ENCODE data around the gene E2F3.

Gene E2F3

DNA sequence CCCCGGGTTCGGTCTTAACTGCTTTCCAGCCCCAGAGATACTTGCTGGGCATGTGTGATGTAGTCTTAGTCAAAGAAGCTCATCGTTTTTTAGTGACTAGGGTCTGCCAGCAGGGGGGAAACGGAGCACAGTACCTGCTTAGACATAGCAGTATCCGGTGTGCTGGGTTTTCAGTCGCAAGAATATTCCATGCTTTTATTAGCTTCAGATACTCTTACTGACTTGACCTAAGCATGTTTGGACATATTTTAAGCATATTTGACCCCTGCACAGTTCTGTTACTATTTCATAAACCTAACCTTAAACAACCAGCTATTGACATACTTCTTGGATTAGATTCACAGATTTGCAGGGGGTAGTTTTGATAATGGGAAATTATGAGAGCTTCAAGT is 3.0 kb downstream of the E2F3 start:
- ChIA-PET CTCF (interaction anchor here (0.6 to 4.6 kb wide), 33 partner anchors 10 to 1655 kb away, joined by 3 to 30 read pairs (median 4); no protein-coding TSS in a partner anchor), POLR2A (interaction anchor here (0.8 to 1.8 kb wide), 11 partner anchors 9 to 1189 kb away, joined by 3 to 8 read pairs (median 5); partner anchors contain the start of gene SOX4)
- Histone ChIP-seq H3K9me3 (ENCODE audit: control insufficient read depth, insufficient read depth, low read depth, low read length) (no peaks in the 10 kb centered on the region), H3K27ac (ENCODE audit: extremely low read depth, low read depth, low read length) (peak overlapping the region; percentile 100), H3K4me1 (ENCODE audit: control insufficient read depth, insufficient read depth, low read length) (peaks cover 3% of the 10 kb centered on the region), H3K4me3 (ENCODE audit: low read depth, low read length) (peak overlapping the region; percentile 94), H3K36me3 (ENCODE audit: control insufficient read depth in 2 of 2, insufficient read depth in 1 of 2, low read length in 2 of 2) (peaks cover 7 to 29% of the 10 kb centered on the region in 2 experiments)
- TF ChIP-seq ZNF10 (tag by site-specific recombination; IDR thresholded peaks at IDR 0.05), result 0 out of 2 replicates have a peak, but pooled peaks have one; percentile 19
- TF ChIP-seq ZBTB17 (tag by site-specific recombination; IDR thresholded peaks at IDR 0.05), result no peak
- TF ChIP-seq ZNF202 (tag by site-specific recombination; IDR thresholded peaks at IDR 0.05; ENCODE audit: borderline replicate concordance), result no peak
- TF ChIP-seq RBAK (tag by site-specific recombination; IDR thresholded peaks at IDR 0.05), result no peak
- TF ChIP-seq KLF16 (tag by site-specific recombination; IDR thresholded peaks at IDR 0.05), result no peak
- TF ChIP-seq, protein P1, sequence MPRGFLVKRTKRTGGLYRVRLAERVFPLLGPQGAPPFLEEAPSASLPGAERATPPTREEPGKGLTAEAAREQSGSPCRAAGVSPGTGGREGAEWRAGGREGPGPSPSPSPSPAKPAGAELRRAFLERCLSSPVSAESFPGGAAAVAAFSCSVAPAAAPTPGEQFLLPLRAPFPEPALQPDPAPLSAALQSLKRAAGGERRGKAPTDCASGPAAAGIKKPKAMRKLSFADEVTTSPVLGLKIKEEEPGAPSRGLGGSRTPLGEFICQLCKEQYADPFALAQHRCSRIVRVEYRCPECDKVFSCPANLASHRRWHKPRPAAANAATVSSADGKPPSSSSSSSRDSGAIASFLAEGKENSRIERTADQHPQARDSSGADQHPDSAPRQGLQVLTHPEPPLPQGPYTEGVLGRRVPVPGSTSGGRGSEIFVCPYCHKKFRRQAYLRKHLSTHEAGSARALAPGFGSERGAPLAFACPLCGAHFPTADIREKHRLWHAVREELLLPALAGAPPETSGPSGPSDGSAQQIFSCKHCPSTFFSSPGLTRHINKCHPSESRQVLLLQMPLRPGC (tag by site-specific recombination; IDR thresholded peaks at IDR 0.05), result no peak
- TF ChIP-seq SALL2 (tag by site-specific recombination; IDR thresholded peaks at IDR 0.05; ENCODE audit: borderline replicate concordance), result no peak
- TF ChIP-seq, protein P2, sequence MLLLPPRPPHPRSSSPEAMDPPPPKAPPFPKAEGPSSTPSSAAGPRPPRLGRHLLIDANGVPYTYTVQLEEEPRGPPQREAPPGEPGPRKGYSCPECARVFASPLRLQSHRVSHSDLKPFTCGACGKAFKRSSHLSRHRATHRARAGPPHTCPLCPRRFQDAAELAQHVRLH (tag by site-specific recombination; IDR thresholded peaks at IDR 0.05), result no peak
- no peak for TF ChIP-seq HOXA7 (CRISPR knock-in tag; IDR thresholded peaks at IDR 0.05; ENCODE audit: borderline replicate concordance)
- TF ChIP-seq, protein P3, sequence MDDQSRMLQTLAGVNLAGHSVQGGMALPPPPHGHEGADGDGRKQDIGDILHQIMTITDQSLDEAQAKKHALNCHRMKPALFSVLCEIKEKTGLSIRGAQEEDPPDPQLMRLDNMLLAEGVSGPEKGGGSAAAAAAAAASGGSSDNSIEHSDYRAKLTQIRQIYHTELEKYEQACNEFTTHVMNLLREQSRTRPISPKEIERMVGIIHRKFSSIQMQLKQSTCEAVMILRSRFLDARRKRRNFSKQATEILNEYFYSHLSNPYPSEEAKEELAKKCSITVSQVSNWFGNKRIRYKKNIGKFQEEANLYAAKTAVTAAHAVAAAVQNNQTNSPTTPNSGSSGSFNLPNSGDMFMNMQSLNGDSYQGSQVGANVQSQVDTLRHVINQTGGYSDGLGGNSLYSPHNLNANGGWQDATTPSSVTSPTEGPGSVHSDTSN (CRISPR knock-in tag; IDR thresholded peaks at IDR 0.05), result no peak
- no peak for TF ChIP-seq ZEB2 (tag by site-specific recombination; IDR thresholded peaks at IDR 0.05)
- TF ChIP-seq ZNF211 (tag by site-specific recombination; IDR thresholded peaks at IDR 0.05; ENCODE audit: low read depth), result no peak
- TF ChIP-seq, protein P4, sequence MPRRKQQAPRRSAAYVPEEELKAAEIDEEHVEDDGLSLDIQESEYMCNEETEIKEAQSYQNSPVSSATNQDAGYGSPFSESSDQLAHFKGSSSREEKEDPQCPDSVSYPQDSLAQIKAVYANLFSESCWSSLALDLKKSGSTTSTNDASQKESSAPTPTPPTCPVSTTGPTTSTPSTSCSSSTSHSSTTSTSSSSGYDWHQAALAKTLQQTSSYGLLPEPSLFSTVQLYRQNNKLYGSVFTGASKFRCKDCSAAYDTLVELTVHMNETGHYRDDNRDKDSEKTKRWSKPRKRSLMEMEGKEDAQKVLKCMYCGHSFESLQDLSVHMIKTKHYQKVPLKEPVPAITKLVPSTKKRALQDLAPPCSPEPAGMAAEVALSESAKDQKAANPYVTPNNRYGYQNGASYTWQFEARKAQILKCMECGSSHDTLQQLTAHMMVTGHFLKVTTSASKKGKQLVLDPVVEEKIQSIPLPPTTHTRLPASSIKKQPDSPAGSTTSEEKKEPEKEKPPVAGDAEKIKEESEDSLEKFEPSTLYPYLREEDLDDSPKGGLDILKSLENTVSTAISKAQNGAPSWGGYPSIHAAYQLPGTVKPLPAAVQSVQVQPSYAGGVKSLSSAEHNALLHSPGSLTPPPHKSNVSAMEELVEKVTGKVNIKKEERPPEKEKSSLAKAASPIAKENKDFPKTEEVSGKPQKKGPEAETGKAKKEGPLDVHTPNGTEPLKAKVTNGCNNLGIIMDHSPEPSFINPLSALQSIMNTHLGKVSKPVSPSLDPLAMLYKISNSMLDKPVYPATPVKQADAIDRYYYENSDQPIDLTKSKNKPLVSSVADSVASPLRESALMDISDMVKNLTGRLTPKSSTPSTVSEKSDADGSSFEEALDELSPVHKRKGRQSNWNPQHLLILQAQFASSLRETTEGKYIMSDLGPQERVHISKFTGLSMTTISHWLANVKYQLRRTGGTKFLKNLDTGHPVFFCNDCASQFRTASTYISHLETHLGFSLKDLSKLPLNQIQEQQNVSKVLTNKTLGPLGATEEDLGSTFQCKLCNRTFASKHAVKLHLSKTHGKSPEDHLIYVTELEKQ (tag by site-specific recombination; IDR thresholded peaks at IDR 0.05; ENCODE audit: borderline replicate concordance), result no peak
- TF ChIP-seq ZFP41 (tag by site-specific recombination; IDR thresholded peaks at IDR 0.05; ENCODE audit: borderline replicate concordance), result no peak
- no peak for TF ChIP-seq ZNF239 (tag by site-specific recombination; IDR thresholded peaks at IDR 0.05)
- TF ChIP-seq, protein P5, sequence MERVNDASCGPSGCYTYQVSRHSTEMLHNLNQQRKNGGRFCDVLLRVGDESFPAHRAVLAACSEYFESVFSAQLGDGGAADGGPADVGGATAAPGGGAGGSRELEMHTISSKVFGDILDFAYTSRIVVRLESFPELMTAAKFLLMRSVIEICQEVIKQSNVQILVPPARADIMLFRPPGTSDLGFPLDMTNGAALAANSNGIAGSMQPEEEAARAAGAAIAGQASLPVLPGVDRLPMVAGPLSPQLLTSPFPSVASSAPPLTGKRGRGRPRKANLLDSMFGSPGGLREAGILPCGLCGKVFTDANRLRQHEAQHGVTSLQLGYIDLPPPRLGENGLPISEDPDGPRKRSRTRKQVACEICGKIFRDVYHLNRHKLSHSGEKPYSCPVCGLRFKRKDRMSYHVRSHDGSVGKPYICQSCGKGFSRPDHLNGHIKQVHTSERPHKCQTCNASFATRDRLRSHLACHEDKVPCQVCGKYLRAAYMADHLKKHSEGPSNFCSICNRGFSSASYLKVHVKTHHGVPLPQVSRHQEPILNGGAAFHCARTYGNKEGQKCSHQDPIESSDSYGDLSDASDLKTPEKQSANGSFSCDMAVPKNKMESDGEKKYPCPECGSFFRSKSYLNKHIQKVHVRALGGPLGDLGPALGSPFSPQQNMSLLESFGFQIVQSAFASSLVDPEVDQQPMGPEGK (tag by site-specific recombination; IDR thresholded peaks at IDR 0.05), result no peak
- TF ChIP-seq ZNF501 (tag by site-specific recombination; IDR thresholded peaks at IDR 0.05), result no peak
- TF ChIP-seq ZNF266 (tag by site-specific recombination; IDR thresholded peaks at IDR 0.05; ENCODE audit: low read depth), result no peak
- TF ChIP-seq, protein P6, sequence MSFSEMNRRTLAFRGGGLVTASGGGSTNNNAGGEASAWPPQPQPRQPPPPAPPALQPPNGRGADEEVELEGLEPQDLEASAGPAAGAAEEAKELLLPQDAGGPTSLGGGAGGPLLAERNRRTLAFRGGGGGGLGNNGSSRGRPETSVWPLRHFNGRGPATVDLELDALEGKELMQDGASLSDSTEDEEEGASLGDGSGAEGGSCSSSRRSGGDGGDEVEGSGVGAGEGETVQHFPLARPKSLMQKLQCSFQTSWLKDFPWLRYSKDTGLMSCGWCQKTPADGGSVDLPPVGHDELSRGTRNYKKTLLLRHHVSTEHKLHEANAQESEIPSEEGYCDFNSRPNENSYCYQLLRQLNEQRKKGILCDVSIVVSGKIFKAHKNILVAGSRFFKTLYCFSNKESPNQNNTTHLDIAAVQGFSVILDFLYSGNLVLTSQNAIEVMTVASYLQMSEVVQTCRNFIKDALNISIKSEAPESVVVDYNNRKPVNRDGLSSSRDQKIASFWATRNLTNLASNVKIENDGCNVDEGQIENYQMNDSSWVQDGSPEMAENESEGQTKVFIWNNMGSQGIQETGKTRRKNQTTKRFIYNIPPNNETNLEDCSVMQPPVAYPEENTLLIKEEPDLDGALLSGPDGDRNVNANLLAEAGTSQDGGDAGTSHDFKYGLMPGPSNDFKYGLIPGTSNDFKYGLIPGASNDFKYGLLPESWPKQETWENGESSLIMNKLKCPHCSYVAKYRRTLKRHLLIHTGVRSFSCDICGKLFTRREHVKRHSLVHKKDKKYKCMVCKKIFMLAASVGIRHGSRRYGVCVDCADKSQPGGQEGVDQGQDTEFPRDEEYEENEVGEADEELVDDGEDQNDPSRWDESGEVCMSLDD (tag by site-specific recombination; IDR thresholded peaks at IDR 0.05), result no peak
- TF ChIP-seq, protein P7, sequence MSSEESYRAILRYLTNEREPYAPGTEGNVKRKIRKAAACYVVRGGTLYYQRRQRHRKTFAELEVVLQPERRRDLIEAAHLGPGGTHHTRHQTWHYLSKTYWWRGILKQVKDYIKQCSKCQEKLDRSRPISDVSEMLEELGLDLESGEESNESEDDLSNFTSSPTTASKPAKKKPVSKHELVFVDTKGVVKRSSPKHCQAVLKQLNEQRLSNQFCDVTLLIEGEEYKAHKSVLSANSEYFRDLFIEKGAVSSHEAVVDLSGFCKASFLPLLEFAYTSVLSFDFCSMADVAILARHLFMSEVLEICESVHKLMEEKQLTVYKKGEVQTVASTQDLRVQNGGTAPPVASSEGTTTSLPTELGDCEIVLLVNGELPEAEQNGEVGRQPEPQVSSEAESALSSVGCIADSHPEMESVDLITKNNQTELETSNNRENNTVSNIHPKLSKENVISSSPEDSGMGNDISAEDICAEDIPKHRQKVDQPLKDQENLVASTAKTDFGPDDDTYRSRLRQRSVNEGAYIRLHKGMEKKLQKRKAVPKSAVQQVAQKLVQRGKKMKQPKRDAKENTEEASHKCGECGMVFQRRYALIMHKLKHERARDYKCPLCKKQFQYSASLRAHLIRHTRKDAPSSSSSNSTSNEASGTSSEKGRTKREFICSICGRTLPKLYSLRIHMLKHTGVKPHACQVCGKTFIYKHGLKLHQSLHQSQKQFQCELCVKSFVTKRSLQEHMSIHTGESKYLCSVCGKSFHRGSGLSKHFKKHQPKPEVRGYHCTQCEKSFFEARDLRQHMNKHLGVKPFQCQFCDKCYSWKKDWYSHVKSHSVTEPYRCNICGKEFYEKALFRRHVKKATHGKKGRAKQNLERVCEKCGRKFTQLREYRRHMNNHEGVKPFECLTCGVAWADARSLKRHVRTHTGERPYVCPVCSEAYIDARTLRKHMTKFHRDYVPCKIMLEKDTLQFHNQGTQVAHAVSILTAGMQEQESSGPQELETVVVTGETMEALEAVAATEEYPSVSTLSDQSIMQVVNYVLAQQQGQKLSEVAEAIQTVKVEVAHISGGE (tag by site-specific recombination; conservative IDR thresholded peaks at IDR 0.05; ENCODE audit: low read depth), result no peak
- peak; percentile 7; the same call in 1 of the 2 replicates for TF ChIP-seq ZNF654 (tag by site-specific recombination; IDR thresholded peaks at IDR 0.05; ENCODE audit: low read depth)
